ENCODE results near the gene ANK3. TPM values are rescaled to one million over a fixed set of nuclear protein-coding genes. Genes with fewer than 3 reads are reported as not detected.
A peak's percentile ranks its signal among the peaks of the same experiment; 100 is the strongest.
"Not testable (repeated sequence)": the region's sequence is repeated elsewhere in the genome, so short reads cannot be mapped to it uniquely, and the experiment has no call there.

Gene ANK3
- polyA plus RNA-seq, 1 donor from 2014 or later: 19.5 TPM

DNA sequence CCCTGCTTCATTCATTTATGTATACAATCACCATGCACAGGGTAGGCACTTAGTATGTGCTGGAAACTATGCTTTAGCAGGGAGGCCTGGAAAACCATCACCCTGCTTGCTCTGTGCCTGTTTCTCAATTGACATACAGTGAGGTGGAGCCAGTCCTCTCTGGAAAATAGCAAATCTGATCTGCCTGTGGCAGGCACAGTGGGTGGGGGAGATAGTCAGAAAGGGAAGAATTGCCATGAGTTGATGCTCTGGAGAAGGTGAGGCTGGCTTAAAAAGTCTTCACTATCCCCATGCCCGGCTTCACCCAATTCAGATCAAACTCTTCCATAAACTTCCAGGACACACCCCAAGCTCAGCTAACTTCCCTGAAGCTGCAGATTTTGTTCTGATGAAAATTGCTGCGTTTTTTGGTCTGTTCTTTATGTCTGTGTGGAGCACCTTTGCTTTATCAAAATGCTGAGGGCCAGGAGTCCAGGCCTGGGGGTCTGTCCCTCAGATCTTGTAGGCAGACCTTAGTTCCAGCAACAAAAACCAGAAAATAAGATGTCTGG is 84.8 kb downstream of the ANK3 start:
- Mint-ChIP-seq H3K36me3 (peaks cover 3% of the 10 kb centered on the region), H3K4me3 (no peak overlapping the region), H3K27ac (peak overlapping the region in 1 of 3 donors; percentile 11), H3K9me3 (no peaks in the 10 kb centered on the region), H3K27me3 (no peaks in the 10 kb centered on the region), H3K4me1 (peaks cover 0 to 10% (median 5%) of the 10 kb centered on the region in 3 donors)

- H3K9me3 Mint-ChIP-seq: no peaks in the 10 kb centered on the region
- peak overlapping the region in 1 of 3 donors; percentile 19 for H3K27ac Mint-ChIP-seq
- peaks cover 1% of the 10 kb centered on the region for H3K36me3 Mint-ChIP-seq
- H3K4me3 Mint-ChIP-seq: no peak overlapping the region
- H3K4me1 Mint-ChIP-seq: peaks cover 0 to 10% (median 5%) of the 10 kb centered on the region in 3 donors
- no peaks in the 10 kb centered on the region for H3K27me3 Mint-ChIP-seq
Observed at GRCh38 chr10:60303778-60304177, 85.9 kb downstream of the ANK3 start.

DNA sequence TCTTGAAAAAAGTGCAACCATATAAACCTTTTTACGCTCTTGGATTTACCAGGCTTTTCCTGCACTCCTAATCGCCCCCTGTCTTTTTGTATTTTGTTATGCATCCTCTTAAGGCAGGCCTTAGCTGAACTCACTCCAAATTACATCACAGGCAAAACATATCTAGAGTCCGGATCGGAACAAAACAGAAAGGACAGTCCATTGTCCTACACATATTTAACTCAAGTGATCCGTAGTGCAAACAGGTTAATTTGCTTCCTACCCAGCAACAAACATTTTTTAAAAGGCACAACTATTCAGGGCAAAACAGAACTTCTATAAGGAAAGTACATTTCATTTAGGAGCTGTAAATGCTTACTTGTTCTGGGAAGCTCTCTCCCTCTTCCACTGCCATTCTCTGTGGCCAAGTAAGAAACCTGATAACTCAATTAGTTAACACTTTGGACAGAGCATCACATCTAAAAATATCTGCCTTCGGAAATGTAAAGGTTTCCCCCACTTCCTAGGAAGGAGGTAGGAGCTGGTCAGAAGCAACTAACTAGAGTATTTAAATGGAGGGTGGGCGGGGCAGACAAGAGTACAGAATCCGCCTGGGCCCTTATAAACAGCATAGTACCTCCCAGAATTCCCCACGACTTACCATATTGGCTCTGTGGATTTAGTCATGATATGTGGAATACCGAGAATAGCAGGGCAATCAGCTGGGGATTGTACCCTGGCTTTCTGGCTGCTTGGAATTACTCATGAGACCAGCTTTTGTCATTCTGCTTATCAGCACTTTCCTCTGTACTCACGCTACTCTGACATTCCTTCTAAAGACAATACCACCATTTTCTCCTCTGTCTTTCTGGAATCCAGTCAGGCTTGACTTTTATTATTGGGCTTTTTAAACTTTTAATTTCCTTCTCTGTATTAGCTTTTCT is 89.5 kb downstream of the ANK3 start:
- Mint-ChIP-seq H3K27ac (no peak overlapping the region), H3K27me3 (no peaks in the 10 kb centered on the region), H3K9me3 (no peaks in the 10 kb centered on the region), H3K4me3 (no peak overlapping the region), H3K36me3 (no peaks in the 10 kb centered on the region), H3K4me1 (peaks cover 0 to 10% (median 7%) of the 10 kb centered on the region in 3 donors)

DNA sequence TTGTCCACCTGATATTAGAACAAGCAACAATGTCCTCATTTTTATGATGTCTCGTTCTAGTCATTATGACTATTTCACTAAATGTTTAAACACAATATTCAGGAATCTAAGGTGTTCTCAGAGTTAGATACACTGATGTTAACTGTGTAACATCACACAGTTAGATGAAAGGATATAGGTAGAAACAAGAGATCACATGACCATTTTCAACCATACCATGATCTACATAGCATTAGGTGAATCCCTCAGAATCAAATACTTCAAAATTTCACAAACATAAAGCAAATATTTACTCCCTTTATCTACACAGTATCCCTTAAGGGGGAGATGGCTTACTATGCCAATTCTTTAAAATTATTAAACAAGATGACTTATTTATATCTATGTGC is 90.3 kb downstream of the ANK3 start:
- H3K27me3 Mint-ChIP-seq: no peaks in the 10 kb centered on the region
- no peak overlapping the region for H3K4me3 Mint-ChIP-seq
- no peaks in the 10 kb centered on the region for H3K36me3 Mint-ChIP-seq
- H3K27ac Mint-ChIP-seq: no peak overlapping the region
- no peaks in the 10 kb centered on the region for H3K9me3 Mint-ChIP-seq
- H3K4me1 Mint-ChIP-seq: peaks cover 0 to 10% (median 5%) of the 10 kb centered on the region in 3 donors

DNA sequence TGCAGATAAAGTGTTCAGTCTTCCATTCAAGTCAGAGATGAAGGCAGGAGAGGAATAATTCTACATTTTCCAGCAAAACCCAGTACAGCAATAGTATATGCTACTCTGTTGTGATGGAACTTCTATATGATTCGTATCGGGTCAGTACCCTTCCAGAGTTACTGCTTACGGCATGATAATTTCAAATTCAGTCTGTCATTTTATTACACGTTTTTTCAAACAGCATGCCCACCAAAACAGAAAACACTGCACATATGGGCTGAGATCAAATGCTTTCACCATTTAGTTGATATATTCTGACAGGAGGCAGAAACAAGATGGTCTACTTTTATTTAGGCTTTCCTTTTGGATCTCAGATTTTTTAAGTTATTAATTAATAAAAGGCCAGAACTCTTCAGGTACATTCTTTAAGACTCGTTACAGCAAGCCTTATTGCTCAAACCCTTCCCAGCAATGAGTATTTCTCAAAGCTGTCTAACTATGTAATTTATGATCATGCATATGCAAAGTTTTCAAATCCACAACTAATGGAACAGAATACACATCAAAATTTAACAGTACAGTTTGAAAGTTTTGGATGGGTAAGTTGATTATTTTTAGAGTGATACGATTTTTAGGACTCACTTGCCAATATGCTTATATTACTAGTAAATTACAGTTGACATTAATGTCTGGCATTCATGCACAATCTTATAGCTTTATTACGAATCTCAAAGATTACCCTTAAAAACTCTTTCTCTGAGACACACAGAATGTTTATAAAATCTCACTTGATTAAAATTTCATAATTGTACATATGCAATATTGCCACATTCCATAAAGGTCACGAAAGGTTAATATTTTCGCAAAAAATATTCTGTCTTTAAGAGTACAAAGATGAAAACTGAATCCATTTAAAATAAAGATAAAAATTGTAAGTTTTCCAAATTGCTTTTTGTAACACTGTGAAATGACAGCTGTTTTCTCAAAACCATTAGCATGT is 91.0 kb downstream of the ANK3 start:
- Mint-ChIP-seq H3K9me3 (no peaks in the 10 kb centered on the region), H3K36me3 (no peaks in the 10 kb centered on the region), H3K4me1 (peaks cover 0 to 11% (median 1%) of the 10 kb centered on the region in 3 donors), H3K27ac (no peak overlapping the region), H3K4me3 (no peak overlapping the region), H3K27me3 (no peaks in the 10 kb centered on the region)

- H3K27me3 Mint-ChIP-seq: no peaks in the 10 kb centered on the region
- H3K36me3 Mint-ChIP-seq: no peaks in the 10 kb centered on the region
- no peaks in the 10 kb centered on the region for H3K9me3 Mint-ChIP-seq
- no peak overlapping the region for H3K27ac Mint-ChIP-seq
- peaks cover 0 to 13% (median 3%) of the 10 kb centered on the region in 3 donors for H3K4me1 Mint-ChIP-seq
- H3K4me3 Mint-ChIP-seq: no peak overlapping the region
Observed at GRCh38 chr10:60296073-60296472, 93.6 kb downstream of the ANK3 start.

- Mint-ChIP-seq H3K9me3 (no peaks in the 10 kb centered on the region), H3K36me3 (no peaks in the 10 kb centered on the region), H3K27ac (no peak overlapping the region), H3K27me3 (no peaks in the 10 kb centered on the region), H3K4me1 (peaks cover 0 to 14% (median 3%) of the 10 kb centered on the region in 3 donors), H3K4me3 (no peak overlapping the region)
Observed at GRCh38 chr10:60295028-60295937, 94.4 kb downstream of the ANK3 start.

GRCh38 chr10:60293581-60294175 is 96.0 kb downstream of the ANK3 start:
- Mint-ChIP-seq H3K9me3 (no peaks in the 10 kb centered on the region), H3K4me1 (peaks cover 0 to 14% (median 5%) of the 10 kb centered on the region in 3 donors), H3K27me3 (no peaks in the 10 kb centered on the region), H3K36me3 (no peaks in the 10 kb centered on the region), H3K27ac (no peak overlapping the region), H3K4me3 (no peak overlapping the region)

GRCh38 chr10:60292998-60293397 is 96.7 kb downstream of the ANK3 start:
- no peaks in the 10 kb centered on the region for H3K36me3 Mint-ChIP-seq
- no peaks in the 10 kb centered on the region for H3K9me3 Mint-ChIP-seq
- no peaks in the 10 kb centered on the region for H3K27me3 Mint-ChIP-seq
- peaks cover 0 to 9% (median 8%) of the 10 kb centered on the region in 3 donors for H3K4me1 Mint-ChIP-seq
- H3K4me3 Mint-ChIP-seq: no peak overlapping the region
- no peak overlapping the region for H3K27ac Mint-ChIP-seq

GRCh38 chr10:60292536-60292935 is 97.1 kb downstream of the ANK3 start:
- H3K4me3 Mint-ChIP-seq: not testable (repeated sequence)

GRCh38 chr10:60291344-60291930 is 98.2 kb downstream of the ANK3 start:
- Mint-ChIP-seq H3K27me3 (no peaks in the 10 kb centered on the region), H3K4me1 (peaks cover 2 to 9% (median 9%) of the 10 kb centered on the region in 3 donors), H3K27ac (peak overlapping the region in 1 of 3 donors; percentile 48), H3K9me3 (no peaks in the 10 kb centered on the region), H3K4me3 (no peak overlapping the region), H3K36me3 (no peaks in the 10 kb centered on the region)

More at GRCh38 chr10:60292536-60292935, 97.1 kb downstream of the ANK3 start:
- not testable (repeated sequence) for H3K36me3 Mint-ChIP-seq, H3K4me1 Mint-ChIP-seq, H3K9me3 Mint-ChIP-seq, H3K27me3 Mint-ChIP-seq, H3K27ac Mint-ChIP-seq

DNA sequence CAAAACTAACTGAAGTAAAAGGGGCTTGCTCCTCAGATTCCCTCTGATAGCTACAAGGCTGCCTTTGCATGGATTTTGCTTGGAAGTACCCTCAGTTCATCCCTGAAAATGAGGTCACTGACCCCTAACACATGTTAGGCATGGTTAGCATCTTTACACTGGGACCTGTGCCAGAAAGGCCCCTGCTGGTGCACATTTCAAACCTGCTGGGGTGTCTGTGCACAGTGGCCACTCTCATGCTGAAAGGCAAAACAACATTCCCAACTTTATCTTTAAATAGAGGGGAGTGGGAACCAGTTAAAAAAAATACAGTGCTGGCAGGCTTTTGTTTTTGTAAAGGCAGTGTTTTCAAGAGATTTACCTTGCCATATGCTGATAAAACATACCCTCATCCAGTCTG is 99.1 kb downstream of the ANK3 start:
- H3K27ac Mint-ChIP-seq: no peak overlapping the region
- H3K27me3 Mint-ChIP-seq: no peaks in the 10 kb centered on the region
- H3K4me1 Mint-ChIP-seq: peaks cover 4 to 11% (median 9%) of the 10 kb centered on the region in 3 donors
- no peak overlapping the region for H3K4me3 Mint-ChIP-seq
- H3K9me3 Mint-ChIP-seq: no peaks in the 10 kb centered on the region
- H3K36me3 Mint-ChIP-seq: no peaks in the 10 kb centered on the region

- Mint-ChIP-seq H3K4me1 (peaks cover 10 to 17% (median 15%) of the 10 kb centered on the region in 3 donors), H3K36me3 (no peaks in the 10 kb centered on the region), H3K4me3 (no peak overlapping the region), H3K27ac (no peak overlapping the region), H3K9me3 (no peaks in the 10 kb centered on the region), H3K27me3 (no peaks in the 10 kb centered on the region)
Observed at GRCh38 chr10:60289800-60290199, 99.9 kb downstream of the ANK3 start.

Data from IgD-negative memory B cell (primary cell).